Left lung (tissue), 10 donors: ENCODE results near the gene ITGA1. TPM values are rescaled to one million over a fixed set of nuclear protein-coding genes. Genes with fewer than 3 reads are reported as not detected.

Experiments
- ATAC-seq: fragments of 200-7000 bp; cut with Tn5 transposase; one replicate; pipeline ENCODE4 v1.9.1; 2020; ENCODE audit warnings: moderate library complexity
- DNase-seq, 4 donors: peaks; one replicate each; pipeline ENCODE4 v3.0.0-alpha.2; 2013 to 2020
- H3K27ac ChIP-seq, 2 donors: fragments of 200-600 bp; sonication (generic) in 1 of 2; one replicate each; pipeline versions ENCODE4 v1.5.0 to v1.8.0; 2020 to 2021
- H3K27me3 ChIP-seq, 2 donors: fragments of 200-600 bp; sonication (generic) in 1 of 2; one replicate each; pipeline versions ENCODE4 v1.5.0 to v1.8.0; 2020 to 2021
- H3K36me3 ChIP-seq, 2 donors: fragments of 200-600 bp; sonication (generic) in 1 of 2; one replicate each; pipeline versions ENCODE4 v1.5.0 to v1.8.0; 2020 to 2021
- H3K4me1 ChIP-seq, 2 donors: fragments of 200-600 bp; one replicate each; pipeline ENCODE4 v1.8.0; 2021
- H3K4me3 ChIP-seq, 2 donors: fragments of 200-600 bp; sonication (generic) in 1 of 2; one replicate each; pipeline versions ENCODE4 v1.5.0 to v1.8.0; 2020 to 2021; ENCODE audit warnings: mild to moderate bottlenecking in 1 of 2
- H3K9me3 ChIP-seq, 2 donors: fragments of 200-600 bp; sonication (generic) in 1 of 2; one replicate each; pipeline versions ENCODE4 v1.5.0 to v1.8.0; 2020 to 2021
- CTCF ChIP-seq, 2 donors: fragments of 200-600 bp; sonication (generic) in 1 of 2; IDR thresholded peaks; one replicate each; pipeline versions ENCODE4 v1.5.0 to v1.8.0; 2021; ENCODE audit warnings: antibody characterized with exemption in 2 of 2
- intact Hi-C, 2 donors: fragments of 100-400 bp; cut with DNase I; formaldehyde crosslinking; loops; one replicate each; pipeline versions ENCODE4 v1.11.2 to v1.14.2; 2022
- polyA plus RNA-seq, 6 donors: library from polyadenylated mRNA; unstranded; fragments of 120-200 nt; gene quantifications; one replicate each; pipeline ENCODE4 v1.2.1, GENCODE V29; 2013; ENCODE audit not compliant: insufficient read length in 6 of 6
- total RNA-seq, 2 donors: library from RNA; stranded (reverse); fragmentation: NEBNext Ultra II Directional; extraction: Animal tissue kit (Norgen Biotek cat#: 25700); gene quantifications; one replicate each; pipeline ENCODE4 v1.2.1, GENCODE V29; 2021
- donor health status: DM: no; HTN: yes; CAD: no.
- donor health status: DM: no; HTN: no; CAD: no.

The ITGA1 gene
- total and polyA plus RNA-seq, 8 donors = 67.8 to 127 (median 88.2) TPM

- Histone ChIP-seq H3K9me3 (no peaks in the 10 kb centered on the region), H3K27ac (peak overlapping the region; percentile 96 to 97), H3K27me3 (no peaks in the 10 kb centered on the region), H3K36me3 (peaks cover 0 to 14% of the 10 kb centered on the region in 2 donors), H3K4me1 (peaks cover 15 to 66% of the 10 kb centered on the region in 2 donors), H3K4me3 (peak overlapping the region; percentile 56 to 80)
- peak; percentile 48 for ATAC-seq
- DNase-seq = peak in 3 of 4 donors; percentile 43 to 74 (median 68)
- intact Hi-C loops = no loop called here
- TF ChIP-seq CTCF (IDR thresholded peaks at IDR 0.05) = no peak
Observed at GRCh38 chr5:52799358-52799982, 11.8 kb downstream of the ITGA1 start.

DNA sequence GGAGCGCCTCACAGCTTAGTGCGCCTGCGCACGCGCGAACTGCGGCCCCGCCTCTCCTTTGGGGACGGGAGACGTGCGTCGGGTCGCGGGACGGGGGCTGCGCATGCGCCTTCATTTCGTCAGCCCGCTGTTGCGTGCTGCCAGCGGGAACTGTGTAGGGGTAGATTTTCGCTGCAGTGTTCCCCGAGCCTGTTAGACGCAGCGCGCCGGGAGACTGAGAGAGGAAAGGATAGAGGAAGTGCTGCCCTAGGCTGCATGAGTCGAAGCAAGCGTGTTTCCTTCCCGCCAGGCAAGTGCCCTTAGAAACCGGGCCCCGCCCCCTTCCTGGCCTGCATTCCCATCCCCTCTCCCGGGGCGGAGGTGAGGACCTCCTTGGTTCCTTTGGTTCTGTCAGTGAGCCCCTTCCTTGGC is 12.3 kb downstream of the ITGA1 start:
- Histone ChIP-seq H3K4me3 (peak overlapping the region; percentile 56 to 80), H3K27me3 (no peaks in the 10 kb centered on the region), H3K27ac (peak overlapping the region; percentile 96 to 97), H3K9me3 (no peaks in the 10 kb centered on the region), H3K4me1 (peaks cover 20 to 67% of the 10 kb centered on the region in 2 donors), H3K36me3 (peaks cover 0 to 16% of the 10 kb centered on the region in 2 donors)
- intact Hi-C loops = loop anchor here in 1 of 2 donors (10.0 kb wide), 1 partner anchor 95 kb away; no protein-coding TSS in a partner anchor
- DNase-seq (peak; percentile 94 to 99 (median 98)), ATAC-seq (peak; percentile 90)
- no peak for TF ChIP-seq CTCF (IDR thresholded peaks at IDR 0.05)

- peaks cover 20 to 73% of the 10 kb centered on the region in 2 donors for H3K4me1 ChIP-seq
- no peak for TF ChIP-seq CTCF (IDR thresholded peaks at IDR 0.05)
- H3K9me3 ChIP-seq = no peaks in the 10 kb centered on the region
- H3K36me3 ChIP-seq = peaks cover 0 to 16% of the 10 kb centered on the region in 2 donors
- intact Hi-C loops = loop anchor here in 1 of 2 donors (10.0 kb wide), 1 partner anchor 94 kb away; no protein-coding TSS in a partner anchor
- H3K27me3 ChIP-seq = no peaks in the 10 kb centered on the region
- H3K27ac ChIP-seq = peak overlapping the region; percentile 96 to 97
- DNase-seq (peak in 3 of 4 donors; percentile 41 to 88 (median 82)), ATAC-seq (peak; percentile 82)
- peak overlapping the region; percentile 56 to 80 for H3K4me3 ChIP-seq
Observed at GRCh38 chr5:52800394-52801213, 12.9 kb downstream of the ITGA1 start.

DNA sequence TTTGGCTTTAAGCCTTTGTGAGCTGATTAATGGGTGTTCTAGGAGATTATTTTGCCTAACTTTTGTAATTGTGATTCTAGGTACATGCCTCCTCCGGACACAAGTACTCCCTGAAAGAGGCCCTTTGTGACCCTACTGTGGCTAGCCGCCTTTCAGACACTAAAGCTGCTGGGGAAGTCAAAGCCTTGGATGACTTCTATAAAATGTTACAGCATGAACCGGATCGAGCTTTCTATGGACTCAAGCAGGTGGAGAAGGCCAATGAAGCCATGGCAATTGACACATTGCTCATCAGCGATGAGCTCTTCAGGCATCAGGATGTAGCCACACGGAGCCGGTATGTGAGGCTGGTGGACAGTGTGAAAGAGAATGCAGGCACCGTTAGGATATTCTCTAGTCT is 13.6 kb downstream of the ITGA1 start:
- no peaks in the 10 kb centered on the region for H3K27me3 ChIP-seq
- DNase-seq (no peak), ATAC-seq (no peak)
- TF ChIP-seq CTCF (IDR thresholded peaks at IDR 0.05) = no peak
- no peaks in the 10 kb centered on the region for H3K9me3 ChIP-seq
- intact Hi-C loops = loop anchor here in 1 of 2 donors (10.0 kb wide), 1 partner anchor 93 kb away; no protein-coding TSS in a partner anchor
- peaks cover 20 to 81% of the 10 kb centered on the region in 2 donors for H3K4me1 ChIP-seq
- H3K27ac ChIP-seq = peak overlapping the region; percentile 96 to 97
- peaks cover 0 to 16% of the 10 kb centered on the region in 2 donors for H3K36me3 ChIP-seq
- peak overlapping the region; percentile 56 to 80 for H3K4me3 ChIP-seq
